Stimulated activated CD8-positive, alpha-beta memory T cell treated with anti-CD3 and anti-CD28 coated beads, Interleukin-7, amount 100 ng/mL, for 24 hours (primary cell): ENCODE data around the gene MACROD2.

Source experiments
- DNase-seq: peaks from one replicate; pipeline ENCODE4 v3.0.0-alpha.2; 2020; ENCODE audit warnings: low read depth

MACROD2 gene

GRCh38 chr20:15056246-15056645, 1060.9 kb downstream of the MACROD2 start:
- no peak for DNase-seq

GRCh38 chr20:15058841-15059240, 1063.5 kb downstream of the MACROD2 start:
- no peak for DNase-seq

DNA sequence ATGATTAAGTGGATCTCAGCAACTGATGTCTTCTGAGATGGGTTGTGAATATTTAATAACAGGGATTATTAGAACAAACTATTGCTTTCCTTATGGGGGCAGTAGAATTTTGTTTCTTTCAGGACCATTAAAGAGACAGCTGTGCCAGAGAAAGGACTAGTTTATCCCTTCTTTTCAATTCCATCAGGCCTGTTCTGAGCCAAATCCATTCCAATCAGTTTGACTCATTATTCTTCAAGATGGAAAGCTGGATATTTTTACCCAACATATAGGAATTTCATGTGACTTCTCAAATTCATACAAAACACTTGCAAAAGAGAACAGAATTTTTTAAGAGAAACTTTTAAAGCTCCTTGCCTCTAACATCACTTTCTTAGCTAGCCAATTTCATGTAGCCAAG, 1064.1 kb downstream of the MACROD2 start:
- no peak for DNase-seq

DNA sequence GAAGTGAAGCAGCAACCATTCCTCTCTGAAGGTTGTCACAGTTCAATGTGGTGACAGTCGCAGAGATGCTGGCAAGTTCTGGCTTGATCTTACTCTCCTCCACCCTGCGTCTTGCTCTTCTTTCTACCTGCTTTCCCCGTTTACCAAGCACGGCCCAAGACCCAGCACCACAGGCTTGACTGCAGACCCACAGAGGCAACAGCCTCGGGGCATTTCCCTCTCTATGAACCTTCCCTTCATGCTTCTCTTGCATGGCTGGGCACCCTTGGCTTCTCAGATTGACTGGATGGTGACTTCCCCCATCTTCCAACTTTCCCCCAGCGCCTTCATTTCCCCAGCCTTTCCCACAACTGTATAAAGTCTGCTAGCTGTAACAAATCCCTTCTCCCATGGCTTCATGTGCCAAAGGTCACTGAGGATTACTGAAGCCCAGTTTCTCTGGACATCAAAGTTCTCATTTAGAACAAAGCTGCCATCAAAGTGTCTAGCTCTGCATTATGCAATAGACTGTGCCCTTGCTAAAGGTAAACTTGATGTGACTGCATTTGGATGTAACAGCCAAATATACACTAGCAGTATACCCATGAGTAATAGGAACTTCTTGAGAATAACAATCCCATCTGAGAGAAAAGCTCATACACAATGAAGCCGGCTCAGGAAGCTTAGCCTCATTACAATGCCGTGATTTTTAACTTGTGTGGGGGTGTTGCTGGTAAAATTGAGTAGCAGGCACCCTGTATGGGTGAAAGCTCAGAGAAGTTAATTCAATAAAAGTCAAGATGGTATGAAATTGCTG, 1065.1 kb downstream of the MACROD2 start:
- DNase-seq, result no peak

GRCh38 chr20:15061061-15061430, 1065.7 kb downstream of the MACROD2 start:
- no peak for DNase-seq

DNA sequence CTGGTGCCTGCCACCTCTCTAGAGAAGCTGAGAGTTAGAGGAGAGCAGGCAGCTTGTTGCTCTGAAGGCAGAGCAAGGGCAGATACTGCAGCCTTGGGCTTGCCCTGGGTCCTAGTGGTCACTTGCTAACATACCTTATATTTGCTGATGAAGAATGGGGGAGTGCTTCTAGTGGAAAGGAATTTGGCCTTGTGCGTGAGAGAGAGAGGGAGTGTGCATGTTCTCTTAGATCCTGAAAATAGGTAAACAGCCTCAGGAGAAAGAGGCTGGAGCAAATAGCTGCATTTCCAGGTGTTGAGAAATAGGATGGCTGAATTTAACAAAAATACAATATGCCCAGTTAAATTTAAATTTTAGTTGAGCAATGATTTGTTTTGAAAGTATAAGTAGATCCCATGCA, 1066.6 kb downstream of the MACROD2 start:
- no peak for DNase-seq

DNA sequence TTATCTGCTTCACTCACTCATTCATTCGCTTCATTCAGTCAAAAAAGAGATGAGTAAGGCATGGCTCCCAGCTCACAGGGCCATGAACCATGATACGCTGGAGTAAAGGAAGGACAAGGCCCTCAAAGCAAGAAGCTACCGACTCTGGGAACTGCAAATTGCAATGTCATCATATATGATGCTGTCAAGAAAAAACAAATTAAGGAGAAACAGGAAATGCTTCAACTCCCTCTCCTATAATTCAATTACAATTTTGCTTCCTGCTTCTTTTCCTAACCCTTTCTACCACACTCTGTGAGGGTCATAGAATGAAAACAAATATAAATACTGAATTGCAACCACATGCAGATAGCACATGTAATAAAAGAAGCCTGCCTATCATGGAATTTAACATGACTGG, 1067.8 kb downstream of the MACROD2 start:
- DNase-seq, result no peak

- DNase-seq, result no peak
Measured at GRCh38 chr20:15064741-15065140, 1069.4 kb downstream of the MACROD2 start.

DNA sequence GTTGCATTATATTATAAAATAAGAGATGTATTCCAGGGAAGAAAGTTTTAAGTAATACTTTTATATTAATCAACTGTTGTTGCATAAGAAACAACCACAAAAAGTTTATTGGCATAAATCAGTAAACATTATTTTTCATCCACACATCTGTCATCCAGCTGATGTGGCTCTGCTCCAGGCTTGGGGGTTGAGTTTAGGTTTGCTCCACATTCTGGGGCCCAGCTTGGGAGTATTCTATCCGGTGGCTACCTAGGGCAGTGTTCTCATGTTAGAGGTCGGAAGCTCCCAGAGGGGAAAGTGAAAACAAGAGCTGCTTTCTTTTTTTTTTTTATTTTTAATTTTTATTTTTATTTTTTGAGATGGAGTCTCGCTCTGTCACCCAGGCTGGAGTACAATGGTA, 1070.5 kb downstream of the MACROD2 start:
- no peak for DNase-seq

DNA sequence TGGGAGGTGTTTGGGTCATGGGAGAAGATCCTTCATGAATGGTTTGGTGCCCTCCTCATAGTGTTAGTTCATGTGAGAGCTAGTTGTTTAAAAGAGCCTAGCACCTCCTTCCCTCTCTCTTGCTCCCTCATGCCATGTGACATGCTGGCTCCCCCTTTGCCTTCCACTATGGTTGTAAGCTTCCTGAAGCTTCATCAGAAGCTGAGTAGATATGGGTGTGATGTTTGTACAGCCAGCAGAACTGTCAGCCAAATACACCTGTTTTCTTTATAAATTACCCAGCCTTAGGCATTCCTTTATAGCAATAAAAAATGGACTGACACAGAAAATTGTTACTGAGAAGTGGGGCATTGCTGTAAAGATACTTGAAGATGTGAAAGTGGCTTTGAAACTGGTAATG, 1073.2 kb downstream of the MACROD2 start:
- DNase-seq, result no peak

GRCh38 chr20:15069355-15069754, 1074.0 kb downstream of the MACROD2 start:
- no peak for DNase-seq

- DNase-seq, result no peak
Measured at GRCh38 chr20:15071085-15071808, 1075.9 kb downstream of the MACROD2 start.

GRCh38 chr20:15072316-15072715, 1077.0 kb downstream of the MACROD2 start:
- DNase-seq, result no peak

- no peak for DNase-seq
Measured at GRCh38 chr20:15075586-15075985, 1080.3 kb downstream of the MACROD2 start.

DNA sequence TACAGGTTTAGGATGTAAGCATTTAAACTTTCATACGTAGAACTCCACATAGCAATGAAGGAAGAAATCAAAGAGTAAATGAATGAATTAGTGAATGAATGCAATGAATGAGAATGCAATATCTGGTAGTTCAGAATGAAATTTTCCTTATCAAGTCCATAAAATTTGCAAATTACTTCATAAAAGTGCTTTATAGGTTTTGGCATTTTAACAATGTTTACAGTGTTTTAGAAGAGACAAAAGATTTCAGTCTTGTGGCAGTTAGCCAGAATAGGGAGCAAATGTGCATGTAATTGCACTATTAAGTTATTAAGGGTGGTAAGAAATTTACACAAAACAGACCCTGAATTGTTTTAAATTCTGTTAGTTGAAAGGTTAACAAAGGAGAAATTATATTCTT, 1081.5 kb downstream of the MACROD2 start:
- DNase-seq, result no peak

GRCh38 chr20:15077733-15078250, 1082.5 kb downstream of the MACROD2 start:
- no peak for DNase-seq

DNA sequence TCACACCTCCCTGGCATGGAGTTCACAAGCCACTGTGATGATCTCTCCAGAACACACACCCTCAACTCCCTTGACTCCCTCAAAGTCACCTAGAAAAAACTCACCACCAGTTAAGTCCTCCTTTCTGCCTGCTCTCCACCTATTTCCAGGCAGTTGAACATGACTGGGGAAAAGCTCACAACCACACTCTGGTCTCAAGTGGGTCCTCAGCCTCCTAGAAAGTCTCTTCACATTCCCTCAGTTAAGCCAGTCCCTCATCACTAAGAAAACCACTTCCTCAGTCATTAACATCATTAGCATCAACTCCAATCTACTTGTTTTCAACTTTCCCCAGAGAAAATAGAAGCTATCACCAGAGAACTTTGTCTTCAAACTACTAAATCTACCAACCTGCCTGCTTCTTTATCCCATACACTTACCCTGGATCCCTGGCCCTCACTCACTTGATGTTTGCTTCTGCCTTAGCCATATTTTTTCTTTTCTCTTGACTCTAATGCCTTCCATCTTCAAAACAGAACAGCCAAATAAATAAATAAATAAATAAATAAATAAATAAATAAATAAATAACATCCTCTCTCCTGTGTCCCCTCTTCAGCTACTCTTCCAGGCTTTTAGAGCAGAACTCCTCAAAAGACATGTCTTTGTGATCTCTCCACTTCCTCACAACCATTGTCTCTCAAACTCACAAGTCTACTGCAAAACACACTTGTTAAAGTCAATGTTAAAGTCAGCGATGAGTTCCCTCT, 1084.5 kb downstream of the MACROD2 start:
- DNase-seq, result no peak

GRCh38 chr20:15081261-15081660, 1085.9 kb downstream of the MACROD2 start:
- no peak for DNase-seq

GRCh38 chr20:15091421-15092037, 1096.2 kb downstream of the MACROD2 start:
- no peak for DNase-seq

DNA sequence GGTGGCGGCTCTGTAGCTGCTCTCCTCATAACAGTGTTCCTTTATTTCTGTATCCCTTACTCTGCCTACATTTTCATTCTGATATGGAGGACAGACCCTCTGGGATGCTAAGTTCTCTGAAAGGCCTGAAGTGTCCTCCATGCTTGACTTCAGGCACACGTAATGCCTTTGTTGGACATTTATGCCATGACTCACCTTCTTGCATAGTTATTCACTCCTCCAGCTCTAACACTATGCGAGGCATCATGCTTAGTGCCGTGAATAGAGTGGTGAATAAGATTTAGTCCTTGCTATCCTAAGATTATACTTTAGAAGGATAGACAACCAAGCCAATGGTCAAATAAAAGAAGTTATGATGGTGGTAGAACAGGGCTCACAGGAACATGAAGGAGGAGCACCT, 1103.0 kb downstream of the MACROD2 start:
- no peak for DNase-seq

DNA sequence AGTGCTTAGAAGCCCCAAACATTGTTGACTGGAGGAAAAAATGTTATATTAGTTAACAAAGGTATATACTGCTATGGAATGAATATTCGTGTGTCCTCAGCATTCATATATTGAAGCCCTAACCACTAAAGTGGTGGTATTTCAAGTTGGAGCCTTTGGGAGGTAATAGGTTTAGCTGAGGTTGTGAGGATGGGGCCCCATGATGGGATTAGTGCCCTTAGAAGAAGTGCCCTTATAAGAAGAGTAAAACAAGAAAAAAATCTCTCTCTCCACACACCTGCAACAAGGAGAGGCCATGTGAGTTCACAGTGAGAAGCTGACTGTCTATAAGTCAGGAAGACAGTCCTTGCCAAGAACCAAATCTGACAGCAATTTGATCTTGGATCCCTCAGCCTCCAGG, 1103.8 kb downstream of the MACROD2 start:
- no peak for DNase-seq

DNA sequence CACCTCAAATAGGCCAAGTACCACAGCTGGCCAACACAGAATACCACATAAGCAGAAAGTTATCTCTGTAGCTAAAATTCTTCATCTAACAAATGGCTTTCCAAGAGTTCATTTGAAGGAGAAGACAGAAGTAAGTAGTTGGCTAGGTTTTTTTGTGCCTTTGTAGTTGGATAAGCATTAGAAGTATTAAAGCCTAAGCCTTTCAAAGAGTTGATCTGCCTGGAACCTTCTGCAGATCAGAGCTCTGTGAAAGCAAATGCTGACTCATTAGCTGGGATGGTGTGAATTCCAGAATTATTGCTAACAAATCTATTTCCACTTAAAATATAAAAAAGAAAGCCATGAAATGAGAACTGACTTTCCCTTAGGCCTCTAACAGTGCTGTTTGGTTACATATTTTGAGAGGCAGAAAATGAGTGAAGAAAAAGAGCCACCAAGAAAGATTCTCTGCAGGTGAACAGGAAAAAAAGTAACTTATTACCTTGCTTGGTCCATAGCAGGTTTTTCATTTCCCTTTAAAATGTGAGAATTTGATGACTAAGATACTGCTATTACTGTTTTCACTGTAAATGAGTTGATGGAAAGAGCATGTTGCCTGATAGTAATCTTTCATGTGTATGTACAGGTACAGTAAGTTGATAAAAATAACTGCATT, 1105.3 kb downstream of the MACROD2 start:
- DNase-seq, result no peak
